WI38 (cell line): ENCODE data around the gene KRTAP10-10.
"Not testable (repeated sequence)": the region's sequence is repeated elsewhere in the genome, so short reads cannot be mapped to it uniquely, and the experiment has no call there.

Experiments
- H3K4me3 ChIP-seq: 2 replicates; pipeline ENCODE4 v1.5.1; 2011; ENCODE audit warnings: low read depth, mild to moderate bottlenecking, control low read depth, low read length
- TF ChIP-seq, protein P1 (sequence below): IDR thresholded peaks from 2 replicates; pipeline ENCODE4 v1.5.1; 2012; ENCODE audit warnings: low read depth, mild to moderate bottlenecking, control low read depth, low read length

The KRTAP10-10 gene

DNA sequence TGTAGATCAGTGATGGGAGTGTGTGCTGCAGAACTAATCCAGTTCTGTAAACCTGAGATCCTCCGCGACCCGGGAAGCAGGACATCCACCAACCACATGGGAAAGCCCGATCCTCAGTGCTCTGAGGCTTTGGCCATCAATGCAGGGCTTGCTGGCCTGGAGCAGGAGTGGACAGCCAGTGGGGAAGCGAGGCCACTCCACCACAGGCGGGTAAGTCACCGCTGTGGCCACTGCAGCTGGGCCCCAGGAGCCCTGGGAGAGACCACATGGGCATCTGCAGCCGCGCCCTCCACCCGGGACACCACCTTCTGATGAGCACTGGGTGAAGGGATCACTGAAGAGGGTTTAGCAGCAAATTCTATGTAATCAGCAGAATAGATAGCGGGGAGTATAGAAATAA is 44.0 kb downstream of the KRTAP10-10 start:
- TF ChIP-seq, protein P1, sequence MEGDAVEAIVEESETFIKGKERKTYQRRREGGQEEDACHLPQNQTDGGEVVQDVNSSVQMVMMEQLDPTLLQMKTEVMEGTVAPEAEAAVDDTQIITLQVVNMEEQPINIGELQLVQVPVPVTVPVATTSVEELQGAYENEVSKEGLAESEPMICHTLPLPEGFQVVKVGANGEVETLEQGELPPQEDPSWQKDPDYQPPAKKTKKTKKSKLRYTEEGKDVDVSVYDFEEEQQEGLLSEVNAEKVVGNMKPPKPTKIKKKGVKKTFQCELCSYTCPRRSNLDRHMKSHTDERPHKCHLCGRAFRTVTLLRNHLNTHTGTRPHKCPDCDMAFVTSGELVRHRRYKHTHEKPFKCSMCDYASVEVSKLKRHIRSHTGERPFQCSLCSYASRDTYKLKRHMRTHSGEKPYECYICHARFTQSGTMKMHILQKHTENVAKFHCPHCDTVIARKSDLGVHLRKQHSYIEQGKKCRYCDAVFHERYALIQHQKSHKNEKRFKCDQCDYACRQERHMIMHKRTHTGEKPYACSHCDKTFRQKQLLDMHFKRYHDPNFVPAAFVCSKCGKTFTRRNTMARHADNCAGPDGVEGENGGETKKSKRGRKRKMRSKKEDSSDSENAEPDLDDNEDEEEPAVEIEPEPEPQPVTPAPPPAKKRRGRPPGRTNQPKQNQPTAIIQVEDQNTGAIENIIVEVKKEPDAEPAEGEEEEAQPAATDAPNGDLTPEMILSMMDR, result no peak

DNA sequence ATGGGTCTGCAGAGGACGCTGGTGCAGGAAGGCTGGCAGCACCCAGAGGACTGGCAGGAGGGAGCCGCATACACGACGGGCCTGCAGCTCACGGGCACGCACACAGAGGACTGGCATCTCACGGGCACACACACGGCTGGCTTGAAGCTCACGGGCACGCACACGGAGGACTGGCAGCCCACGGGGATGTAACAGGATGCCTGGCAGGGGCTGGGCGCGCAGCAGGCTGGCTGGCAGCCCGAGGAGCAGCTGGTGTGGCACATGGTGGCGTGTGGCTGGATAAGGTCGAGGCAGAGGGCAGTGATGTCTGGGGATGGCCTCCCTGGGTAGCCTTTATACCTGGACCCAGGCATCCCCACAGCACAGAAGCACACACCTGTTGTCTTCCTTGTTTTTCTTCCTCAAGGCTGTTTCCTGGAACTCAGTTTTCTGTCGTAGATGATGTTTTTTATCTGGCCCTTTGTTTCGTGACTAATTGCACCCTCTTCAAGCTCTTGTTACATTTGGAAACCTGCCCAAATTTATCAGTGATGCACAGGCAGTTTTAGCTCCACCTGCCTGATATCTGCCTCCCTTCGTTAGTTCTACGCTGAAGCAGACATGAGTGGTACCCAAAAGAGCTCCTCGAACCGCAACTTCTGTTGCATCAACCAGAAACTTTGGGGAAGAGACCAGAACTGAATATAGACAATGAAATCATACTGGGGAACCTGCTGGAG is 44.9 kb downstream of the KRTAP10-10 start, which contains the start of gene KRTAP12-1:
KRTAP12-1 (minus strand) TSS at position 303 of the 719 bp plus-strand sequence; CDS start at position 263, 40 bp downstream.
- TF ChIP-seq, protein P1, result no peak
- H3K4me3 ChIP-seq, result no peak within 1 kb of the TSS

More for the DNA sequence above, 44.0 kb downstream of the KRTAP10-10 start:
- no peak overlapping the region for H3K4me3 ChIP-seq

GRCh38 chr21:44682580-44683151 is 45.5 kb downstream of the KRTAP10-10 start:
- no peak overlapping the region for H3K4me3 ChIP-seq
- TF ChIP-seq, protein P1, result no peak

GRCh38 chr21:44684077-44684476 is 46.9 kb downstream of the KRTAP10-10 start:
- TF ChIP-seq, protein P1, result no peak
- no peak overlapping the region for H3K4me3 ChIP-seq

GRCh38 chr21:44684483-44684882 is 47.3 kb downstream of the KRTAP10-10 start:
- TF ChIP-seq, protein P1, result no peak

DNA sequence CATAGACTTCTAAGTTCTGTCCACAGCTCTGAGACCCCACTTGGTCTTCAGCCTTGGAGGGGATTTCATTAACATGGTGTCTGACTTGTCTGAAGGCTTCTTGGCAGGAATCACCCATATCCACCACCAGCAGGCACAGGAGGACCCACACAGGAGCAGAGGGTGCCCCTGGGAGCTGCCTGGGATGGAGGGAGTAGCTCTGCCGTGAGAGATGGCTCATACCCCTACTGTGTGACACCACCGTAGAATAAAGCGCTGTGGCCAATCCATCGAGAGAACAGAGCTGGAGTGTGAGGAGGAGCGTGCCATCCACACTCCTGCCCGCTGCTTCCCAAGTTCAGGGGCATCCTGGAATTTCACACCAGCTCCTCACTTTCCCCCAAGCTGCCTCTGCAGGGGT is 47.9 kb downstream of the KRTAP10-10 start:
- H3K4me3 ChIP-seq, result not testable (repeated sequence)

More at GRCh38 chr21:44684483-44684882, 47.3 kb downstream of the KRTAP10-10 start:
- no peak overlapping the region for H3K4me3 ChIP-seq

DNA sequence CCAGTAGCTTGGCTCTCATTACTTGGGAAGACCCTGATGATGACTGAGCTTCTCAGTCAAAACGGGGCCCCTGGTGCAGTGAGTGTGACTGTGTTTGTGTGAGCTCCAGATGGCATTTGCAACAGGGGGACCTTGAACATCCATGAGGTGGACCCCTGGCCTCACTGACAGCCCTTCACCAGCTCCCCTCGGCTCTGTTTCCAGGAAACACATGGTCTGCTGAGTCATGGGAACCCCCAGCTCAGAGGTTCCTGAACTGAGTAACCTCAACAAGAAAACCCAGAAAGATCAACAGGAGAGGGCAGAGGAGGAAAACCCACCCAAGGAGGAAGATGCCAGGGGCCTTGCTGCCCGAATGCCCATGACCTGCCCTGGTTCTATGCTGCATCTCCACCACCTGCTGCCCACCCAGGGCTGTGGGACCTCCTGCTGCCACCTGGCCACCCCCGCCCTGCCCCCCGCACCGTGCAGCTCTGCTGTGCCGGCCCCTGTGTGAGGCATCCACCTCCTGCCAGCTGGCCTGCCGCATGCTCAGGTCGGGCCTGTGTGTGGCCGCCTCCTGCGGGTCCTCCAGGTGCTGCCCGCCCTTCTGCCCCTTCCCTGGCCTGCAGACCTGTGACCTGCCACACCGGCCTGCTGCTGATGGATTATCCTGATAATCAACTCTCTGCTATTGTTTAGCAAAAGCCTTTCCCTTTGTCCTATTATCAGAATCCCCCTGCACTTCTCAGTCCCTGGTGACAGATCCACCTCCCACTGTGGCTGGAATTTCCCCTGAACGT is 49.0 kb downstream of the KRTAP10-10 start:
- TF ChIP-seq, protein P1, result no peak
- no peak overlapping the region for H3K4me3 ChIP-seq
